Keratinocyte (primary cell): ENCODE results near the gene PATZ1. TPM values are rescaled to one million over a fixed set of nuclear protein-coding genes. Genes with fewer than 3 reads are reported as not detected.

Experiments
- DNase-seq: peaks from one replicate; pipeline ENCODE4 v3.0.0-alpha.2; 2011; ENCODE audit warnings: low read depth, missing footprints, low spot score
- FAIRE-seq: peaks from 2 replicates; lab custom pipeline; 2011; peaks lifted over from hg19 to GRCh38; lab: Jason Lieb, UNC
- H2AFZ ChIP-seq: 2 replicates; pipeline ENCODE4 v1.6.0; 2012; ENCODE audit warnings: low read length, control low read depth, inconsistent platforms; ENCODE audit not compliant: control insufficient read depth
- H3K27ac ChIP-seq: 2 replicates; pipeline ENCODE4 v1.5.1; 2011; ENCODE audit warnings: low read length; ENCODE audit not compliant: control insufficient read depth, insufficient read depth
- H3K27me3 ChIP-seq: 3 replicates; pipeline ENCODE4 v1.6.0; 2011; ENCODE audit warnings: low read length; ENCODE audit not compliant: control insufficient read depth, insufficient read depth; ENCODE audit errors: extremely low read depth
- H3K36me3 ChIP-seq, 2 experiments: 2 replicates in 1 of 2; 3 replicates in 1 of 2; pipeline ENCODE4 v1.5.1; 2011; ENCODE audit warnings: low read length in 2 of 2, mild to moderate bottlenecking in 1 of 2; ENCODE audit not compliant: control insufficient read depth in 2 of 2, insufficient read depth in 2 of 2; ENCODE audit errors: extremely low read depth in 1 of 2
- H3K4me1 ChIP-seq: 3 replicates; pipeline ENCODE4 v1.5.1; 2011; ENCODE audit warnings: low read length; ENCODE audit not compliant: control insufficient read depth, insufficient read depth; ENCODE audit errors: extremely low read depth
- H3K4me2 ChIP-seq: 3 replicates; pipeline ENCODE4 v1.6.0; 2011; ENCODE audit warnings: low read depth, low read length; ENCODE audit not compliant: control insufficient read depth, insufficient read depth; ENCODE audit errors: extremely low read depth
- H3K4me3 ChIP-seq, 3 experiments: fragments of 200-600 bp in 1 of 3; sonication (generic) in 1 of 3; 2 replicates in 2 of 3; 3 replicates in 1 of 3; pipeline ENCODE4 v1.5.1; 2011 to 2016; ENCODE audit warnings: low read length in 3 of 3, mild to moderate bottlenecking in 3 of 3, control low read depth in 2 of 3, inconsistent platforms in 1 of 3, low read depth in 1 of 3, mixed read lengths in 1 of 3, mixed run types in 1 of 3, moderate library complexity in 1 of 3; ENCODE audit not compliant: control insufficient read depth in 2 of 3, insufficient read depth in 2 of 3; ENCODE audit errors: extremely low read depth in 1 of 3
- H3K79me2 ChIP-seq: 2 replicates; pipeline ENCODE4 v1.6.0; 2012; ENCODE audit warnings: low read length; ENCODE audit not compliant: control insufficient read depth, insufficient read depth
- H3K9ac ChIP-seq: 3 replicates; pipeline ENCODE4 v1.6.0; 2011; ENCODE audit warnings: low read length; ENCODE audit not compliant: control insufficient read depth, insufficient read depth; ENCODE audit errors: extremely low read depth
- H3K9me1 ChIP-seq: 3 replicates; pipeline ENCODE4 v1.6.0; 2011; ENCODE audit warnings: low read length; ENCODE audit not compliant: control insufficient read depth, insufficient read depth; ENCODE audit errors: extremely low read depth
- H3K9me3 ChIP-seq: 2 replicates; pipeline ENCODE4 v1.5.1; 2012; ENCODE audit warnings: low read depth, low read length; ENCODE audit not compliant: control insufficient read depth
- H4K20me1 ChIP-seq: 3 replicates; pipeline ENCODE4 v1.6.0; 2011; ENCODE audit warnings: low read length; ENCODE audit not compliant: control insufficient read depth, insufficient read depth; ENCODE audit errors: extremely low read depth
- CTCF ChIP-seq, 3 experiments: IDR thresholded peaks in 1 of 3; conservative IDR thresholded peaks in 1 of 3; optimal IDR thresholded peaks in 1 of 3; 2 replicates in 2 of 3; 3 replicates in 1 of 3; pipeline versions ENCODE3 to v1.5.1; 2011; ENCODE audit warnings: low read length in 3 of 3, mild to moderate bottlenecking in 3 of 3, moderate library complexity in 2 of 3, control low read depth in 1 of 3, inconsistent platforms in 1 of 3; ENCODE audit not compliant: insufficient read depth in 2 of 3; ENCODE audit errors: extremely low read depth in 1 of 3
- EZH2 ChIP-seq: IDR thresholded peaks from one replicate; pipeline ENCODE4 v1.6.1; 2012; ENCODE audit warnings: inconsistent platforms, mild to moderate bottlenecking, low read length, moderate library complexity
- dilution Hi-C: fragments of 300-500 bp; cut with MboI; formaldehyde crosslinking; loops from one replicate; pipeline ENCODE4 v1.7.0; 2020; ENCODE audit warnings: low sequenced_read_pairs; ENCODE audit not compliant: extremely low pct_ligation_motif_present
- polyA plus RNA-seq, 5 experiments: library from polyadenylated mRNA; depleted of rRNA in 3 of 5; stranded (reverse) in 3 of 5; stranded (forward) in 1 of 5; unstranded in 1 of 5; fragments of >200 nt; gene quantifications; 1 replicate in 1 of 5; 2 replicates in 3 of 5; 3 replicates in 1 of 5; pipeline versions ENCODE4 v1.2.1 to v1.2.3, GENCODE V29; 2011 to 2012; ENCODE audit warnings: missing spikeins in 2 of 5, low read depth in 1 of 5, low replicate concordance in 1 of 5

Gene PATZ1
- polyA plus RNA-seq, 1 donor (not counting 4 experiments of a cell fraction or from before 2014, with no cell fraction given): 3.4 TPM

GRCh38 chr22:31360029-31360428 lies 13.9 kb upstream of the PATZ1 start:
- H3K79me2 ChIP-seq: no peaks in the 10 kb centered on the region
- H3K4me3 ChIP-seq: no peak overlapping the region
- no peaks in the 10 kb centered on the region for H3K36me3 ChIP-seq
- peak overlapping the region; percentile 30 for H3K4me2 ChIP-seq
- dilution Hi-C loops: no loop called here
- peaks cover 4% of the 10 kb centered on the region for H3K4me1 ChIP-seq
- FAIRE-seq (no peak), DNase-seq (no peak)
- peak overlapping the region; percentile 1 for H2AFZ ChIP-seq
- no peak overlapping the region for H3K9ac ChIP-seq
- no peaks in the 10 kb centered on the region for H3K9me1 ChIP-seq
- no peak overlapping the region for H3K27ac ChIP-seq
- TF ChIP-seq EZH2: no peak
- TF ChIP-seq CTCF (optimal IDR thresholded peaks at IDR 0.05 in 1 of 3, IDR thresholded peaks at IDR 0.05 in 1 of 3, conservative IDR thresholded peaks at IDR 0.05 in 1 of 3; ENCODE audit: extremely low read depth in 1 of 3, insufficient read depth in 2 of 3, low read length in 3 of 3): no peak
- no peaks in the 10 kb centered on the region for H3K27me3 ChIP-seq
- no peaks in the 10 kb centered on the region for H4K20me1 ChIP-seq
- no peaks in the 10 kb centered on the region for H3K9me3 ChIP-seq

- Histone ChIP-seq H3K27ac (no peak overlapping the region), H3K4me3 (no peak overlapping the region), H3K4me2 (no peak overlapping the region), H3K9me3 (no peaks in the 10 kb centered on the region), H3K9ac (no peak overlapping the region), H3K9me1 (no peaks in the 10 kb centered on the region), H3K36me3 (no peaks in the 10 kb centered on the region), H3K4me1 (no peaks in the 10 kb centered on the region), H3K79me2 (no peaks in the 10 kb centered on the region), H2AFZ (no peak overlapping the region), H4K20me1 (no peaks in the 10 kb centered on the region), H3K27me3 (no peaks in the 10 kb centered on the region)
- no peak for DNase-seq
- dilution Hi-C loops: no loop called here
- no peak for TF ChIP-seq CTCF (optimal IDR thresholded peaks at IDR 0.05 in 1 of 3, IDR thresholded peaks at IDR 0.05 in 1 of 3, conservative IDR thresholded peaks at IDR 0.05 in 1 of 3; ENCODE audit: extremely low read depth in 1 of 3, insufficient read depth in 2 of 3, low read length in 3 of 3)
- no peak for TF ChIP-seq EZH2
- FAIRE-seq: no peak
Measured at GRCh38 chr22:31354515-31354914, 8.4 kb upstream of the PATZ1 start.
